Stromal cell of bone marrow (primary cell): ENCODE data around the gene MTF2.

Experiments used
- DNase-seq: peaks from one replicate; pipeline ENCODE4 v3.0.0-alpha.2; 2012; ENCODE audit warnings: low read depth

The MTF2 gene

GRCh38 chr1:93083979-93084378, 4.9 kb downstream of the MTF2 start:
- DNase-seq: no peak

- DNase-seq: no peak
Measured at GRCh38 chr1:93087532-93087931, 8.4 kb downstream of the MTF2 start.

GRCh38 chr1:93093332-93094006, 14.4 kb downstream of the MTF2 start:
- no peak for DNase-seq

DNA sequence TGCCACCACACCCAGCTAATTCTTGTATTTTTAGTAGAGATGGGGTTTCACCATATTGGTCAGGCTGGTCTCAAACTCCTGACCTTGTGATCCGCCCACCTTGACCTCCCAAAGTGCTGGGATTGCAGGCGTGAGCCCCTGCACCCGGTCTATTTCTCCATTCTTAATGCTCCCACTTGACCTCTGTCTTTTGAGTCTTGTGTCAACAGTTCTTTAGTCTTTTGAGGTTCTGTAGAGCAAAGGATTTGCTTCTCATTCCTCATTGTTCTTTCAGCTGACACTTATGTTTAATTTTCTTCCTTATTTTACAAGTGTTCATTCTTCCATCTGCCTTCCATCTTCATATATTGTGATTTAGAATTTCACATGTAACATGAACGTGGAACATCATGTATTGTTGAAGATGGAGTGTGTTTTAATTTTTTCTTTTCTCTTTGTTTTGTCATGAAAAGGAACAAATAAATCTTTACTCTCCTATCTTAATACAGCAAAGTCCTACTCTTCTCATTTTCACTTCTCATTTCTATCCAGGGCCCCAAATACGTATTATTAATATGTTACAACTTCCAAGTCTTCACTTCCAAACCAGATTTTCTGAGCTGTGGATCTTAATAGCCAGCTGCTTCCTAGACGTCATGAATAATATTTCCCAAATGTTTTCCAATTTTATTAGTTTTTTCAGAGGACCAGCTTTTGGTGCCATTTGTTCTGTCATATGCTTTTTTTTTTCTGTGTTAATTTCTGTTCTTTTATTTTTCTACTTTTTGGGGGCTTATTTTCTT, 16.9 kb downstream of the MTF2 start:
- DNase-seq: no peak

DNA sequence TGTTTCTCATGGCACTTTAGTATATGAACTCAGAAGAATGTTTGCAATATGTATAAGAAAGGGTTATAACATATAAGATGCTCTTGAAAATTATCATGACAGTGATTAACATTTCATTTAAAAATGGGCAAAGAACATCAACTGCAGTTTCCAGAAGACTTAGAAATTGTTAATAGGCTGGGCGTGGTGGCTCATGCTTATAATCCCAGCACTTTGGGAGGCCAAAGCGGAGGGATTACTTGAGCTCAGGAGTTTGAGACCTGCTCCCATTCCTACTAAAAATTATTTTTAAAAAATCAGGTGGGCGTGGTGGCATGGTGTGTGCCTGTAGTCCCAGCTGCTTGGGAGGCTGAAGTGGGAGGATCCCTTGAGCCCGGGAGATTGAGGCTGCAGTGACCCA, 23.1 kb downstream of the MTF2 start:
- no peak for DNase-seq

- no peak for DNase-seq
Measured at GRCh38 chr1:93106226-93106625, 27.1 kb downstream of the MTF2 start.

GRCh38 chr1:93107395-93107794, 28.3 kb downstream of the MTF2 start:
- DNase-seq: no peak

GRCh38 chr1:93108335-93108734, 29.3 kb downstream of the MTF2 start:
- no peak for DNase-seq

- no peak for DNase-seq
Measured at GRCh38 chr1:93109578-93109977, 30.5 kb downstream of the MTF2 start.

GRCh38 chr1:93111065-93111464, 32.0 kb downstream of the MTF2 start:
- DNase-seq: no peak

DNA sequence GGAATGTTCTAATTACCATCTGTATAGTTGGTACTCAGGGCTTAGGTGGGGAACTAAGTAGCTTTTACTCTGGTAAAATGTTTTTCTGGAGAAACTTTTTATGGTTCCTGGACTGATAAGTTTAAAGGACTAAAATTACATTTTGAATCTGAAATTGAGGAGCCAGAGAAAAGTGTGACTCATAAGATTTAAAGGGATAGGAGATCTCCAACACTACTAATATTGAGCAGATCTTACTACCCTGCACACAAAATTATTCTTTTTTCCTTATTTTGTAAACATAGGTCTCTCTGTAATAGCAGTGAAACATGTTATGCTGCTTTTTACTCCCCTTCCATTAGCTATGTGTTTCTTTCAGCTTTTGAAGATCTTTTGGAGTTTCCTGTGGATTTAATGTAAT, 32.5 kb downstream of the MTF2 start:
- DNase-seq: no peak

GRCh38 chr1:93113127-93113526, 34.0 kb downstream of the MTF2 start:
- no peak for DNase-seq

DNA sequence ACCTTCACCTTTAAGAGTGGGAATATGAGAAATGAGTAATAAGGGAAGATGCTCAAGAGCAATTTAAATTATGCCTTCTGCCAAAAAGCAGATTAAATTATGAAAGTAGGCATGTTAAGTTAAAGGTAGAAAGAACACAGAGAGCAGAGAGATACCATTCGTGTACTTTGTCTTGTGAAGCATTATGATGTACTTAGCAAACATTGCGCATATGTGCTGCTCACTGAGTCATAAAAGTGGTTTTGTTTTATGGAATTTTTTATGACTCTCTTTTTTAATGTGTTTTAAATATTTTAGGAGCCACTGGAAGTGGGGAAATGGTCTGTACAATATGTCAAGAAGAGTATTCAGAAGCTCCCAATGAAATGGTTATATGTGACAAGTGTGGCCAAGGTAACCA, 35.3 kb downstream of the MTF2 start:
- DNase-seq: no peak

DNA sequence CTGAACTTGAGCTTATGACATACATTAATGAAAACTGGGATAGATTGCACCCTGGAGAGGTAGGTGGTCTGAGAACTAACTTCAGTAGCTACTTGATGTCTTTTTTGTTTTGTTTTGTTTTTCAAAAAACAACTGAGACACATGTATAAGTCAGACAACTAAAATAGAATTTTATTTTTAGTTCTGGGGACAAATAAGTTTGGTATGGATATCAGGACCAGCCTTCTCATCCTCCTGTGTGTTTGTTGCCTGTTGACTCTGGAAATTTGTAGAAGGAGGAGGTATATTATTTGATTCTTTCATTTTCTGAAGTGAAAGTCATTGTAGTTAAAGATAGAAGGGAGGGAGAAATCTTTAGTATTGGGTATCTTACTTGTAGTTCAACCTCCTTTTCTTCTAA, 41.5 kb downstream of the MTF2 start:
- no peak for DNase-seq

GRCh38 chr1:93123201-93123783, 44.2 kb downstream of the MTF2 start:
- no peak for DNase-seq

- no peak for DNase-seq
Measured at GRCh38 chr1:93124556-93125355, 45.7 kb downstream of the MTF2 start.

GRCh38 chr1:93129507-93130099, 50.5 kb downstream of the MTF2 start:
- DNase-seq: no peak

DNA sequence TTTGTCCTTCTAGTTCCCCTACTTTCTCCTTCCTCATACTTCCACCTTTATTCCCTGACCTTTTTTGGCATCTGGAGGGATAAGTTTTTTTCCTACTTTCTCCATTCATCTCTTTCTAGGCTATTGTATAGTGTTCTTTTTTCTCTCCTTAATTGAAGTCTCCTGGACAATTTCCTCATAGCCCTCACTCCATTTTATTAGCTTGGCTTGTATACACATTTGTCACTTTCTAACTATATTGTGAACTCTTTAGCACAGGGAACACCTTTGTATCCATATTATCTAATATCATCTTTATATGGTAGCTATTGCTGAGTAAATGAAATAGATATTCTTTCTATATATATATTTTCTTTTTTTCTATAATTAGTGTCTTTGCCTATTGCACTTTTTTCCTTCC, 53.6 kb downstream of the MTF2 start:
- DNase-seq: no peak

DNA sequence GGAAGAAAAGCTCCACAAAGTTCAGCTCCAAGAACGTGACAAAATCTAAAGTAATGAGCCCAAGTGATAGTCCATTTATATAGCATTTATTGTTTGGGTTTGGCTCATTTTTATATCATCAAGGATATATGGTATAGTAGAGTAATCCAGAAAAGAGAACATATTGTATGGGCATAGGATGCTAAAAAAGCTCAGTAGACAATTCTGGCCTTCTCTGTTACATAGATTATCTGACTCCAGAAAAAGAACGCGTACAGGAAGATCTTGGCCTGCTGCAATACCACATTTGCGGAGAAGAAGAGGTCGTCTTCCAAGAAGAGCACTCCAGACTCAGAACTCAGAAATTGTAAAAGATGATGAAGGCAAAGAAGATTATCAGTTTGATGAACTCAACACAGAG, 57.4 kb downstream of the MTF2 start:
- no peak for DNase-seq

GRCh38 chr1:93137604-93138292, 58.7 kb downstream of the MTF2 start:
- DNase-seq: no peak

DNA sequence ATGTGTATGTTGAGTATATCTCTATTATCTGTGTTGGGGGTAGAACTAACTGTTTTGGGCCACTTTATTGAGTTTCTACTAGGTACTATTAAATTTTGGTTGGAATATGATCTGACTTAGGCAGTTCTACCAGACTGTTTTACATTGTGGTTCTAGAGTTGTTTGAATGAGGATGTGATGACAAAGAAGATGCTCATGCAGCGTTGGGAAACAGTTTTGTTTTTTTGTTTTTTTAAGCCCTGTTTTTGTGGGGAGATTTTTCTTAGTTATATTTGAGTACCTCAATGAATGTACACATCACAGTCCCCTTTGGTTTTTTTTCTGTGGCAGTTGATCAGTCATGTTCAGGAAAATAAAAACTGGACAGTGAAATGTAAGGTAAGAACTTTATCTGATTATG, 61.0 kb downstream of the MTF2 start:
- no peak for DNase-seq

DNA sequence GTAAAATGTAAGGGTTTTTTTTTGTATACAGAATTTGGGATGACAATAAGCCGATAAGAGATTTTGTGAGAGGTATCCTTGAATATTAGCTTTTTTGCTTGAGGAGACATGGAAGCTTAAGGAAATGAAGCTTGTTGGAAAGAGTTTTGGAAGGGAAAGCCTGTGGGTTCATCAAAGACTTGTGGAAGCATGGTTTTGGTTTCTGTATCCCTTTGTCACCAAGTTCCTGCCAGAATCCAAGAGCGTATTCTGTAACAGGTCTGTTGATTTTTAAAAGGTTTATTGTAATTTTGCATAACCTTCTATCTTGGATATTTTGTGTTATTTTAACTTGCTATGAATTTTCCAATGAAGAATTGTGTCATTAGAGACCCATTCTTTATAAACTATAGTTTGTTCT, 63.1 kb downstream of the MTF2 start:
- DNase-seq: no peak
